Measurements from ENCODE around the gene EIF5B.

EIF5B gene

GRCh38 chr2:99425022-99425421, 87.8 kb downstream of the EIF5B start:
- Histone ChIP-seq H3K4me3 (ENCODE audit: low read length) (no peak overlapping the region), H3K36me3 (ENCODE audit: control insufficient read depth, insufficient read depth, low read length) (peaks cover 11% of the 10 kb centered on the region; the same call in 1 of the 2 replicates), H3K27ac (ENCODE audit: low read length) (no peak overlapping the region), H3K9me3 (ENCODE audit: control insufficient read depth, insufficient read depth, low read length) (no peaks in the 10 kb centered on the region), H3K4me1 (ENCODE audit: control insufficient read depth, insufficient read depth, low read length) (no peaks in the 10 kb centered on the region), H3K27me3 (ENCODE audit: control insufficient read depth, insufficient read depth, low read length) (no peaks in the 10 kb centered on the region)
- no CpG with 5 or more reads among the region's 2 CpGs for WGBS (ENCODE audit: insufficient coverage, insufficient read length)
- DNase-seq (ENCODE audit: low read depth, low spot score) = no peak

GRCh38 chr2:99430614-99431291, 93.6 kb downstream of the EIF5B start:
- Histone ChIP-seq H3K4me1 (ENCODE audit: control insufficient read depth, insufficient read depth, low read length) (no peaks in the 10 kb centered on the region), H3K9me3 (ENCODE audit: control insufficient read depth, insufficient read depth, low read length) (no peaks in the 10 kb centered on the region), H3K27ac (ENCODE audit: low read length) (no peak overlapping the region), H3K27me3 (ENCODE audit: control insufficient read depth, insufficient read depth, low read length) (no peaks in the 10 kb centered on the region), H3K4me3 (ENCODE audit: low read length) (no peak overlapping the region), H3K36me3 (ENCODE audit: control insufficient read depth, insufficient read depth, low read length) (0 out of 2 replicates have a peak, but pooled peaks cover 2% of the 10 kb centered on the region)
- no peak for DNase-seq (ENCODE audit: low read depth, low spot score)
- no CpG with 5 or more reads among the region's 4 CpGs for WGBS (ENCODE audit: insufficient coverage, insufficient read length)

GRCh38 chr2:99431587-99432275, 94.5 kb downstream of the EIF5B start:
- no peak for DNase-seq (ENCODE audit: low read depth, low spot score)
- no peak overlapping the region for H3K4me3 ChIP-seq (ENCODE audit: low read length)
- H3K27ac ChIP-seq (ENCODE audit: low read length) = no peak overlapping the region
- H3K9me3 ChIP-seq (ENCODE audit: control insufficient read depth, insufficient read depth, low read length) = no peaks in the 10 kb centered on the region
- WGBS (ENCODE audit: insufficient coverage, insufficient read length) = no CpG with 5 or more reads among the region's 12 CpGs
- H3K4me1 ChIP-seq (ENCODE audit: control insufficient read depth, insufficient read depth, low read length) = no peaks in the 10 kb centered on the region
- H3K27me3 ChIP-seq (ENCODE audit: control insufficient read depth, insufficient read depth, low read length) = no peaks in the 10 kb centered on the region
- 0 out of 2 replicates have a peak, but pooled peaks cover 2% of the 10 kb centered on the region for H3K36me3 ChIP-seq (ENCODE audit: control insufficient read depth, insufficient read depth, low read length)

DNA sequence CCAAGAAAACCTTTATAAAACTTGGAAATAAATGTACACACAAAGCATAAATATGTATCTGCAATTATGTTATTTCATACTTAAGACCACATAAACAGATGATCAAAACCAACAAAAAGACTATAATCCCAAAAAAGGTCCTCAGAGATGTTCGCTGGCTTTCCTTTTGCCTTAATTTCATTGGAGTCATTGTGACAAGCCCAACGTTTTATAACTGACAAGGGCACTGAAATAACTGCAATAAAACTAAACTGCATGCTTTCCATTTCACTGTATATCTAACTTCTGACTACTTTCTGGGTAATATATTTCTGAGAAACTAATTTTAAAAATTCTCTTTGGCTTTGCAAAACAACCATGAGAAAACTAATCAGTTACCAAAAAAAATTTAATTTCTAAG, 96.2 kb downstream of the EIF5B start:
- Histone ChIP-seq H3K9me3 (ENCODE audit: control insufficient read depth, insufficient read depth, low read length) (no peaks in the 10 kb centered on the region), H3K36me3 (ENCODE audit: control insufficient read depth, insufficient read depth, low read length) (no peaks in the 10 kb centered on the region), H3K27ac (ENCODE audit: low read length) (no peak overlapping the region), H3K27me3 (ENCODE audit: control insufficient read depth, insufficient read depth, low read length) (no peaks in the 10 kb centered on the region), H3K4me1 (ENCODE audit: control insufficient read depth, insufficient read depth, low read length) (no peaks in the 10 kb centered on the region), H3K4me3 (ENCODE audit: low read length) (no peak overlapping the region)
- no CpG with 5 or more reads among the region's 2 CpGs for WGBS (ENCODE audit: insufficient coverage, insufficient read length)
- no peak for DNase-seq (ENCODE audit: low read depth, low spot score)

GRCh38 chr2:99436874-99437273, 99.7 kb downstream of the EIF5B start:
- no peak overlapping the region for H3K27ac ChIP-seq (ENCODE audit: low read length)
- no peaks in the 10 kb centered on the region; the same call in 1 of the 2 replicates for H3K36me3 ChIP-seq (ENCODE audit: control insufficient read depth, insufficient read depth, low read length)
- no peak for DNase-seq (ENCODE audit: low read depth, low spot score)
- H3K9me3 ChIP-seq (ENCODE audit: control insufficient read depth, insufficient read depth, low read length) = no peaks in the 10 kb centered on the region
- H3K27me3 ChIP-seq (ENCODE audit: control insufficient read depth, insufficient read depth, low read length) = no peaks in the 10 kb centered on the region
- no peak overlapping the region for H3K4me3 ChIP-seq (ENCODE audit: low read length)
- no peaks in the 10 kb centered on the region for H3K4me1 ChIP-seq (ENCODE audit: control insufficient read depth, insufficient read depth, low read length)
- no CpG with 5 or more reads among the region's 10 CpGs for WGBS (ENCODE audit: insufficient coverage, insufficient read length)

DNA sequence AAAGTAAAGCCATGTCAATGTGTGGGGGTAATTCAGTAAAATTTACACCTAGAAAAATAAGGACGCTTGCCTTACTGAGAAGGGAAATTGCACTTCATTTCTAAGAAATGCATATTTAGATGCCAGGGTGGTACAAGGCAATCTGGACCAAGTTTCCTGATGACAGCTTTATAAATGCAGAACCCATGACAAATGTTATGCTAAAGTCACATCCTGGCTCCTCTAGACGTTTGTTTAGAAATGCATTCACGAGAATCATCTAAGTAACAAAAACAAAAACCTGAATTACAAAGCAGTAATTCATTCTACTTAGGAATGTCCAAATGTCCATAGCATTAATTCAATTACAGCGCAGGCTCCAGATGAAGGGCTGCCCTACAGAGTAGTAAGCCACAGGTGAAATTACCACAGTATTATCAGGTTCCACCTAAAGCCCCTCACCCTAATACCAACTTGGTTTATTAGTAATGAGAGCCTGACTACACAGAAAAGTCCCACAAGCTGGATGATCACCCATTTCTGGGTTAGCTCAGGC, 102.8 kb downstream of the EIF5B start:
- Histone ChIP-seq H3K4me1 (ENCODE audit: control insufficient read depth, insufficient read depth, low read length) (no peaks in the 10 kb centered on the region), H3K27ac (ENCODE audit: low read length) (no peak overlapping the region), H3K36me3 (ENCODE audit: control insufficient read depth, insufficient read depth, low read length) (no peaks in the 10 kb centered on the region; the same call in 1 of the 2 replicates), H3K27me3 (ENCODE audit: control insufficient read depth, insufficient read depth, low read length) (no peaks in the 10 kb centered on the region), H3K4me3 (ENCODE audit: low read length) (no peak overlapping the region), H3K9me3 (ENCODE audit: control insufficient read depth, insufficient read depth, low read length) (no peaks in the 10 kb centered on the region)
- no peak for DNase-seq (ENCODE audit: low read depth, low spot score)
- no CpG with 5 or more reads among the region's 4 CpGs for WGBS (ENCODE audit: insufficient coverage, insufficient read length)

DNA sequence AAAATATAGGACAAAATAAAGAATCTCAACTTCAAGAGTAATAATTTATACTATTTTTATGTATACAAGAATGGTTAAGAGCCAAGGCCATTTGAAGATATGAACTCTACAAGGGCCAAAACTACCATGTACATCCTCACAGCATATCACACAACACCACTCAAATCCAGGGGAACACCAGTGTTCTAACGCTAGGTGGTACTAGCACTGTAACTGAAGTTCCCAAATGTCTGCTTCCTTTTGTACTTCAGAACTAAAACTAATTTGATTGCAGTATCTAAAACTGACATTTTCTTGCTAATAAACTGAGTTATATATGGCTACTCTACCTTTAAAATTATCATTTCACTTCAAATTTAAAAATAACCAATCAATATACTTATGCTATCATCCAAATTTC, 105.6 kb downstream of the EIF5B start:
- no peak overlapping the region for H3K27ac ChIP-seq (ENCODE audit: low read length)
- no CpG with 5 or more reads among the region's 1 CpG for WGBS (ENCODE audit: insufficient coverage, insufficient read length)
- no peaks in the 10 kb centered on the region for H3K4me1 ChIP-seq (ENCODE audit: control insufficient read depth, insufficient read depth, low read length)
- no peaks in the 10 kb centered on the region; the same call in 1 of the 2 replicates for H3K36me3 ChIP-seq (ENCODE audit: control insufficient read depth, insufficient read depth, low read length)
- H3K4me3 ChIP-seq (ENCODE audit: low read length) = no peak overlapping the region
- H3K27me3 ChIP-seq (ENCODE audit: control insufficient read depth, insufficient read depth, low read length) = no peaks in the 10 kb centered on the region
- no peak for DNase-seq (ENCODE audit: low read depth, low spot score)
- H3K9me3 ChIP-seq (ENCODE audit: control insufficient read depth, insufficient read depth, low read length) = no peaks in the 10 kb centered on the region

DNA sequence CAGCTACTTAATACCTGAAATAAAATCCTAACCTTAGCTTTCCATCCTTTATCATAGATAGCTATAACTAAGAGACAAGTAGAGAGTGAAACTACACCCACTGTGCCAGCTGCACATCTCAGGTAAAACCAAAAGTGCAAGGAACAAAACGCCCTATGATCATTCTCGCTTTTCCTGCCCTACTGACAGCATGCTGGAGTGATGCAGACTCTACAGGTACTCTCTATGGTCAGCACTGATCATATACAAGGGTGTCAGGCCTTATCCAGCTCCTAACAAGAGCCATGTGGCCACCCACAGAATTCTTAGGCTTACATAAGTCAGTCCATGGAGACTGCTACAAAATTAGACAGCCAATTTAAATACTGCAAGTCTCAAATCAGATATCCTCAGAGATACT, 107.0 kb downstream of the EIF5B start:
- no peaks in the 10 kb centered on the region for H3K9me3 ChIP-seq (ENCODE audit: control insufficient read depth, insufficient read depth, low read length)
- H3K27me3 ChIP-seq (ENCODE audit: control insufficient read depth, insufficient read depth, low read length) = no peaks in the 10 kb centered on the region
- no peaks in the 10 kb centered on the region for H3K36me3 ChIP-seq (ENCODE audit: control insufficient read depth, insufficient read depth, low read length)
- no peak overlapping the region for H3K4me3 ChIP-seq (ENCODE audit: low read length)
- DNase-seq (ENCODE audit: low read depth, low spot score) = no peak
- no CpG with 5 or more reads among the region's 2 CpGs for WGBS (ENCODE audit: insufficient coverage, insufficient read length)
- H3K4me1 ChIP-seq (ENCODE audit: control insufficient read depth, insufficient read depth, low read length) = no peaks in the 10 kb centered on the region
- no peak overlapping the region for H3K27ac ChIP-seq (ENCODE audit: low read length)

DNA sequence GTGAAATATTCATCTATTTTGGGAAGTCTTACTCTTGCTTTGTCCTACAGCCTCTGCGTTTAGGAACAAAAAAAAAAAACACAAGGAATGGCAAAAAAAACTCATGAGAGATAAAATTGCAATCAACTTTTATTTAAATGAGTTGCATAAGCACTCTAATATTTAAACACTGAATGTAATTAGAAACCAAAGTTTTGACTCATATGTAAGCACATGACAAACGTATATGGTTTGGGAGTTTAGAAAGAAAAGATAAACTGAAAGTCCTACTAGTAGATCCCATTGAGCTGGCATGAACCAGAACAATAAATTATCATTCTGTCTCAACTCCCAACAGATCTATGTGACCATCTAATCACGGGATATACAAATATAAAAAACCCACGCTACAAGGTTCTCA, 107.9 kb downstream of the EIF5B start:
- Histone ChIP-seq H3K9me3 (ENCODE audit: control insufficient read depth, insufficient read depth, low read length) (no peaks in the 10 kb centered on the region), H3K27ac (ENCODE audit: low read length) (no peak overlapping the region), H3K4me1 (ENCODE audit: control insufficient read depth, insufficient read depth, low read length) (no peaks in the 10 kb centered on the region), H3K36me3 (ENCODE audit: control insufficient read depth, insufficient read depth, low read length) (no peaks in the 10 kb centered on the region), H3K4me3 (ENCODE audit: low read length) (no peak overlapping the region), H3K27me3 (ENCODE audit: control insufficient read depth, insufficient read depth, low read length) (no peaks in the 10 kb centered on the region)
- no CpG with 5 or more reads among the region's 4 CpGs for WGBS (ENCODE audit: insufficient coverage, insufficient read length)
- DNase-seq (ENCODE audit: low read depth, low spot score) = no peak

DNA sequence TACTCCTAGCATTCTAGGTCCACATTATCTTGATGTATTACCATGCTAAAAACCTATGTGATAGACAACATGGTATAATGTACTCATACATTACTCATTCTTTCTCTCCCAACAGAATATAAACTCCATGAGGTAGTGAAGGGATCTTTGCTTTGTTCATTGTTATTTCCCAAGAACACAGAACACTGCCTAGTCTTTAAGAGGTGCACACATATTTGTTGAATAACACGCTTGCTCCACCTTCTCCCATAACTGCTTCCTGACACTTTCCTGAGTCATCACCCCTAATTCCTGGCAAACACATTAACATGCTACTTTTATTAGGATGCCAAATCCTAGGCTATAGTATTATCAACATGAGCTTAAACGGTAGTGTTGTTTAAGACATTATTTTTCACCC, 111.4 kb downstream of the EIF5B start:
- Histone ChIP-seq H3K4me3 (ENCODE audit: low read length) (no peak overlapping the region), H3K27me3 (ENCODE audit: control insufficient read depth, insufficient read depth, low read length) (no peaks in the 10 kb centered on the region), H3K9me3 (ENCODE audit: control insufficient read depth, insufficient read depth, low read length) (no peaks in the 10 kb centered on the region), H3K36me3 (ENCODE audit: control insufficient read depth, insufficient read depth, low read length) (no peaks in the 10 kb centered on the region), H3K4me1 (ENCODE audit: control insufficient read depth, insufficient read depth, low read length) (no peaks in the 10 kb centered on the region; the same call in 1 of the 2 replicates), H3K27ac (ENCODE audit: low read length) (no peak overlapping the region)
- DNase-seq (ENCODE audit: low read depth, low spot score) = no peak
- no CpG with 5 or more reads among the region's 2 CpGs for WGBS (ENCODE audit: insufficient coverage, insufficient read length)
